ENCODE measurements around the gene RBFA. TPM values are rescaled to one million over a fixed set of nuclear protein-coding genes. Genes with fewer than 3 reads are reported as not detected.

The RBFA gene
- total and polyA plus RNA-seq, 10 of the 15 experiments (the other 5 are each of a cell fraction or from before 2014, with no cell fraction given): 7.2 to 56.0 (median 37.7) TPM

GRCh38 chr18:79988071-79988450 lies 46.2 kb upstream of the RBFA start:
- Histone ChIP-seq H4K20me1 (ENCODE audit: control insufficient read depth, insufficient read depth) (peaks cover 2% of the 10 kb centered on the region; the same call in 1 of the 2 replicates), H3K4me3 (peak overlapping the region; percentile 72), H3K27me3 (replicated peaks in 1 of 2; ENCODE audit: control insufficient read depth in 2 of 2, insufficient read depth in 2 of 2, low read length in 1 of 2) (no peaks in the 10 kb centered on the region), H3K4me2 (ENCODE audit: control insufficient read depth, insufficient read depth) (peak overlapping the region; percentile 70), H3K4me1 (ENCODE audit: control insufficient read depth, insufficient read depth, low read length) (no peaks in the 10 kb centered on the region), H2AFZ (ENCODE audit: control insufficient read depth, low read depth, low read length) (peak overlapping the region; percentile 58), H3K9ac (ENCODE audit: control insufficient read depth, insufficient read depth, low read length) (peak overlapping the region; percentile 93), H3K36me3 (ENCODE audit: control insufficient read depth in 2 of 2, insufficient read depth in 2 of 2, low read length in 1 of 2) (peaks cover 0 to 7% of the 10 kb centered on the region in 2 experiments; a peak in 3 of 4 replicates), H3K9me3 (replicated peaks; ENCODE audit: control insufficient read depth, insufficient read depth, low read length) (no peaks in the 10 kb centered on the region), H3K27ac (ENCODE audit: control insufficient read depth, insufficient read depth) (peak overlapping the region; percentile 67), H3K79me2 (ENCODE audit: control insufficient read depth, insufficient read depth, low read length) (peaks cover 58% of the 10 kb centered on the region)
- DNase-seq (ENCODE audit: low read depth, low spot score) (no peak), ATAC-seq (peak; percentile 81), FAIRE-seq (peak; percentile 44)
- in situ Hi-C loops (cut with MboI) (no loop called here), intact Hi-C loops (cut with micrococcal nuclease; ENCODE audit: unreplicated experiment) (loop anchor here (2.0 to 10.0 kb wide), 6 partner anchors 36 to 306 kb away; partner anchors contain the start of genes KCNG2, RBFA and SLC66A2)
- ChIA-PET CTCF (interaction anchor here (0.8 to 1.7 kb wide), 7 partner anchors 8 to 166 kb away, joined by 3 to 9 read pairs (median 4); partner anchors contain the start of gene RBFA), SMC1A (ENCODE audit: uncharacterized antibody, unreplicated experiment) (interaction anchor here (1.1 to 2.2 kb wide), 4 partner anchors 15 to 591 kb away, joined by 3 to 13 read pairs (median 3); partner anchors contain the start of gene HSBP1L1), POLR2A (interaction anchor here (0.9 to 1.5 kb wide), 3 partner anchors 11 to 44 kb away, joined by 3 read pairs; no protein-coding TSS in a partner anchor), RAD21 (ENCODE audit: unreplicated experiment) (interaction anchor here (0.5 to 2.1 kb wide), 3 partner anchors 12 to 46 kb away, joined by 3 to 9 read pairs (median 3); partner anchors contain the start of genes HSBP1L1 and RBFA)
- WGBS (ENCODE audit: insufficient coverage, insufficient replicate concordance, low lambda C conversion rate, missing lambda C conversion rate): under 1% methylated on average over 48 of the region's 48 CpGs
- no TSS peak for BruUV-seq (replicated peaks)
- TF ChIP-seq FOXK2 (IDR thresholded peaks at IDR 0.05): no peak
- TF ChIP-seq BRCA1 (IDR thresholded peaks at IDR 0.05; ENCODE audit: low read depth, low read length): no peak
- TF ChIP-seq TAF1 (IDR thresholded peaks at IDR 0.05; ENCODE audit: borderline replicate concordance, low read depth, low read length): peak; percentile 17; the same call in 1 of the 2 replicates
- peak; percentile 92 for TF ChIP-seq GATAD2B (conservative IDR thresholded peaks at IDR 0.05; ENCODE audit: low read depth)
- peak; percentile 69; the same call in 1 of the 2 replicates for TF ChIP-seq DPF2 (IDR thresholded peaks at IDR 0.05)
- no peak for TF ChIP-seq E2F4 (IDR thresholded peaks at IDR 0.05; ENCODE audit: low read depth, low read length)
- no peak for TF ChIP-seq SP1 (IDR thresholded peaks at IDR 0.05; ENCODE audit: low read depth, low read length)
- TF ChIP-seq LARP7 (IDR thresholded peaks at IDR 0.05): peak; percentile 67
- TF ChIP-seq, protein P1, sequence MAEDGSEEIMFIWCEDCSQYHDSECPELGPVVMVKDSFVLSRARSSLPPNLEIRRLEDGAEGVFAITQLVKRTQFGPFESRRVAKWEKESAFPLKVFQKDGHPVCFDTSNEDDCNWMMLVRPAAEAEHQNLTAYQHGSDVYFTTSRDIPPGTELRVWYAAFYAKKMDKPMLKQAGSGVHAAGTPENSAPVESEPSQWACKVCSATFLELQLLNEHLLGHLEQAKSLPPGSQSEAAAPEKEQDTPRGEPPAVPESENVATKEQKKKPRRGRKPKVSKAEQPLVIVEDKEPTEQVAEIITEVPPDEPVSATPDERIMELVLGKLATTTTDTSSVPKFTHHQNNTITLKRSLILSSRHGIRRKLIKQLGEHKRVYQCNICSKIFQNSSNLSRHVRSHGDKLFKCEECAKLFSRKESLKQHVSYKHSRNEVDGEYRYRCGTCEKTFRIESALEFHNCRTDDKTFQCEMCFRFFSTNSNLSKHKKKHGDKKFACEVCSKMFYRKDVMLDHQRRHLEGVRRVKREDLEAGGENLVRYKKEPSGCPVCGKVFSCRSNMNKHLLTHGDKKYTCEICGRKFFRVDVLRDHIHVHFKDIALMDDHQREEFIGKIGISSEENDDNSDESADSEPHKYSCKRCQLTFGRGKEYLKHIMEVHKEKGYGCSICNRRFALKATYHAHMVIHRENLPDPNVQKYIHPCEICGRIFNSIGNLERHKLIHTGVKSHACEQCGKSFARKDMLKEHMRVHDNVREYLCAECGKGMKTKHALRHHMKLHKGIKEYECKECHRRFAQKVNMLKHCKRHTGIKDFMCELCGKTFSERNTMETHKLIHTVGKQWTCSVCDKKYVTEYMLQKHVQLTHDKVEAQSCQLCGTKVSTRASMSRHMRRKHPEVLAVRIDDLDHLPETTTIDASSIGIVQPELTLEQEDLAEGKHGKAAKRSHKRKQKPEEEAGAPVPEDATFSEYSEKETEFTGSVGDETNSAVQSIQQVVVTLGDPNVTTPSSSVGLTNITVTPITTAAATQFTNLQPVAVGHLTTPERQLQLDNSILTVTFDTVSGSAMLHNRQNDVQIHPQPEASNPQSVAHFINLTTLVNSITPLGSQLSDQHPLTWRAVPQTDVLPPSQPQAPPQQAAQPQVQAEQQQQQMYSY (CRISPR knock-in tag; IDR thresholded peaks at IDR 0.05): no peak
- peak; percentile 71; the same call in 1 of the 2 replicates for TF ChIP-seq MXI1 (IDR thresholded peaks at IDR 0.05; ENCODE audit: low read depth, low read length)
- TF ChIP-seq USF2 (IDR thresholded peaks at IDR 0.05; ENCODE audit: borderline replicate concordance, low read depth, low read length): no peak
- peak; percentile 49 for TF ChIP-seq RUNX3 (IDR thresholded peaks at IDR 0.05; ENCODE audit: low read length)
- peak; percentile 65; the same call in 1 of the 2 replicates for TF ChIP-seq IKZF1 (conservative IDR thresholded peaks at IDR 0.05)
- no peak for TF ChIP-seq RELB (IDR thresholded peaks at IDR 0.05; ENCODE audit: low read depth)
- TF ChIP-seq EP300 (IDR thresholded peaks at IDR 0.05; ENCODE audit: borderline replicate concordance in 1 of 2, control insufficient read depth in 1 of 2, low read depth in 2 of 2, low read length in 2 of 2): no peak

Data from GM12878 (cell line).